ENCODE results near the gene SLFN11. TPM values are rescaled to one million over a fixed set of nuclear protein-coding genes. Genes with fewer than 3 reads are reported as not detected.

The SLFN11 gene, protein sequence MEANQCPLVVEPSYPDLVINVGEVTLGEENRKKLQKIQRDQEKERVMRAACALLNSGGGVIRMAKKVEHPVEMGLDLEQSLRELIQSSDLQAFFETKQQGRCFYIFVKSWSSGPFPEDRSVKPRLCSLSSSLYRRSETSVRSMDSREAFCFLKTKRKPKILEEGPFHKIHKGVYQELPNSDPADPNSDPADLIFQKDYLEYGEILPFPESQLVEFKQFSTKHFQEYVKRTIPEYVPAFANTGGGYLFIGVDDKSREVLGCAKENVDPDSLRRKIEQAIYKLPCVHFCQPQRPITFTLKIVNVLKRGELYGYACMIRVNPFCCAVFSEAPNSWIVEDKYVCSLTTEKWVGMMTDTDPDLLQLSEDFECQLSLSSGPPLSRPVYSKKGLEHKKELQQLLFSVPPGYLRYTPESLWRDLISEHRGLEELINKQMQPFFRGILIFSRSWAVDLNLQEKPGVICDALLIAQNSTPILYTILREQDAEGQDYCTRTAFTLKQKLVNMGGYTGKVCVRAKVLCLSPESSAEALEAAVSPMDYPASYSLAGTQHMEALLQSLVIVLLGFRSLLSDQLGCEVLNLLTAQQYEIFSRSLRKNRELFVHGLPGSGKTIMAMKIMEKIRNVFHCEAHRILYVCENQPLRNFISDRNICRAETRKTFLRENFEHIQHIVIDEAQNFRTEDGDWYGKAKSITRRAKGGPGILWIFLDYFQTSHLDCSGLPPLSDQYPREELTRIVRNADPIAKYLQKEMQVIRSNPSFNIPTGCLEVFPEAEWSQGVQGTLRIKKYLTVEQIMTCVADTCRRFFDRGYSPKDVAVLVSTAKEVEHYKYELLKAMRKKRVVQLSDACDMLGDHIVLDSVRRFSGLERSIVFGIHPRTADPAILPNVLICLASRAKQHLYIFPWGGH
- total RNA-seq: 24.9 and 26.1 TPM in 2 replicates

DNA sequence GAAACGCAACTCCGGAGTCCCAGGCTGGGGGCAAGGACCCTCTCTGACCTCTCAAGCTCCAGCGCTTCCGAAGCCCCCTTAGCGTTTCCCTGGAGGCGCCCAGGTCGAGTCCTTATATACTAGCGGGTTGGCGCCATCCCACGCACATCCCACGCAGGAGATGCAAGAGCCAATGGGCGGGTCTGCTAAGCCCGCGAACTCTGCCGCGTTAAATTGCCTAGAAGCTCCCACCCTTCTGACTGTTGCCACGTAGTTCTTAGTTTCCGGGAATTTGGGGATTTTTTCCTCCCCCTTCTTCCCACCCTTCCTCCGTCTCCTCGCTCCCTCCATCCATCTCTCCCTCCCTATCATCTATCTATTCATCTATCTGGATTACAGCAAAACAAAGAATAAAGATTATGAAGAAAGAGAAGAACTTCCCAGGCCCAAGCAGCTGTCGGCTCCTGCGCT, at the start of gene SLFN11:
Gene SLFN11 (minus strand): TSS at position 88 of the 450 bp plus-strand sequence. CDS start 9,814 bp downstream, outside the sequence.

Other genes starting within 250 kb of the SLFN11 start
- gene NLE1, start 231.3 kb downstream of the SLFN11 start, total RNA-seq: 13.0 and 13.5 TPM in 2 replicates
- gene UNC45B, start 225.8 kb downstream of the SLFN11 start, total RNA-seq: 0.17 TPM in 1 of 2 replicates, not detected in the other
- not detected in 2 replicates for gene SLC35G3, start 179.2 kb downstream of the SLFN11 start, total RNA-seq
- gene SLFN5, start 130.5 kb downstream of the SLFN11 start, total RNA-seq: 25.2 and 39.8 TPM in 2 replicates
- gene SLFN12, start 58.9 kb upstream of the SLFN11 start, total RNA-seq: 11.5 and 15.2 TPM in 2 replicates
- gene SLFN13, start 75.1 kb upstream of the SLFN11 start, total RNA-seq: 0.85 and 2.7 TPM in 2 replicates
- not detected in 2 replicates for gene SLFN12L, start 164.1 kb upstream of the SLFN11 start, total RNA-seq
- not detected in 2 replicates for gene SLFN14, start 187.2 kb upstream of the SLFN11 start, total RNA-seq
- gene PEX12, start 204.9 kb upstream of the SLFN11 start, total RNA-seq: 5.8 and 7.2 TPM in 2 replicates
- 43.6 and 52.9 TPM in 2 replicates for gene AP2B1, start 213.7 kb upstream of the SLFN11 start, total RNA-seq